K562 (cell line): ENCODE results near the gene RIMS3. TPM values are rescaled to one million over a fixed set of nuclear protein-coding genes. Genes with fewer than 3 reads are reported as not detected.

Experiments
- ATF7 ChIP-seq: fragments of 450-650 bp; IDR thresholded peaks from 2 replicates; pipeline ENCODE4 v1.7.1; 2014; ENCODE audit warnings: mild to moderate bottlenecking, moderate library complexity
- ESRRB ChIP-seq: fragments of 250-450 bp; sonication (Bioruptor Pico); IDR thresholded peaks from 2 replicates; pipeline ENCODE4 v1.5.0; 2020; ENCODE audit warnings: mild to moderate bottlenecking, moderate library complexity, borderline replicate concordance
- HDAC2 ChIP-seq: fragments of 450-650 bp; IDR thresholded peaks from 2 replicates; pipeline ENCODE4 v1.6.1; 2016; ENCODE audit warnings: mild to moderate bottlenecking
- JUND ChIP-seq, 2 experiments: IDR thresholded peaks; 2 replicates in 1 of 2; 3 replicates in 1 of 2; pipeline ENCODE4 v1.6.1; 2011; ENCODE audit warnings: borderline replicate concordance in 2 of 2, low read depth in 2 of 2, low read length in 2 of 2, improper control_type of control experiment in 1 of 2, missing biosample characterization in 1 of 2, missing genetic modification characterization in 1 of 2, missing genetic modification reagents in 1 of 2
- MAZ ChIP-seq, 2 experiments: fragments of 450-650 bp in 1 of 2; sonication (generic) in 1 of 2; formaldehyde crosslinking; IDR thresholded peaks in 1 of 2; conservative IDR thresholded peaks in 1 of 2; 2 replicates each; pipeline versions ENCODE4 v1.4.0 to v1.5.0; 2020; ENCODE audit warnings: mild to moderate bottlenecking in 1 of 2, missing genetic modification reagents in 1 of 2
- MNT ChIP-seq, 2 experiments: fragments of 450-650 bp; conservative IDR thresholded peaks; 2 replicates each; pipeline ENCODE4 v1.6.1; 2017; ENCODE audit warnings: mild to moderate bottlenecking in 2 of 2, moderate library complexity in 2 of 2
- PBX2 ChIP-seq, 2 experiments: IDR thresholded peaks in 1 of 2; conservative IDR thresholded peaks in 1 of 2; 2 replicates each; pipeline ENCODE4 v1.6.1; 2016; ENCODE audit warnings: low read depth in 2 of 2, mild to moderate bottlenecking in 1 of 2, missing compliant biosample characterization in 1 of 2, missing genetic modification characterization in 1 of 2, moderate library complexity in 1 of 2
- POLR2G ChIP-seq: fragments of 200-400 bp; formaldehyde crosslinking; IDR thresholded peaks from 2 replicates; pipeline ENCODE4 v1.6.1; 2017; ENCODE audit warnings: low read depth, mild to moderate bottlenecking, antibody characterized with exemption, low read length, moderate library complexity
- RREB1 ChIP-seq: fragments of 250-450 bp; sonication (Bioruptor Pico); IDR thresholded peaks from 2 replicates; pipeline ENCODE4 v1.4.0; 2020
- TAF7 ChIP-seq: fragments of 450-650 bp; IDR thresholded peaks from 2 replicates; pipeline ENCODE4 v1.6.1; 2016; ENCODE audit warnings: missing genetic modification characterization, missing compliant biosample characterization
- TEAD1 ChIP-seq, 2 experiments: fragments of 450-650 bp in 1 of 2; sonication (generic) in 1 of 2; formaldehyde crosslinking; IDR thresholded peaks; 2 replicates each; pipeline versions ENCODE4 v1.4.0 to v1.8.0; 2020 to 2022; ENCODE audit warnings: mild to moderate bottlenecking in 2 of 2, missing genetic modification reagents in 1 of 2
- polyA plus RNA-seq, 8 experiments: library from polyadenylated mRNA; depleted of rRNA in 4 of 8; stranded (reverse) in 5 of 8; unstranded in 3 of 8; fragments of >200 nt; fragmentation: Nextera tagmentation in 2 of 8; fragmentation: Illumina TruSeq in 1 of 8; extraction: Ambion mirVana in 2 of 8; extraction: Trizol in 1 of 8; gene quantifications; 2 replicates each; pipeline versions ENCODE4 v1.2.1 to v1.2.3, GENCODE V29; 2011 to 2014; ENCODE audit warnings: inconsistent platforms in 1 of 8, missing spikeins in 1 of 8
- total RNA-seq, 7 experiments: library from RNA; depleted of rRNA in 6 of 7; stranded (reverse); fragments of >200 nt in 6 of 7; fragmentation: Illumina TruSeq in 2 of 7; extraction: Trizol in 2 of 7; gene quantifications; 2 replicates each; pipeline versions ENCODE4 v1.2.1 to v1.2.3, GENCODE V29; 2011 to 2021; ENCODE audit warnings: low replicate concordance in 1 of 7
- TF ChIP-seq, protein P1 (sequence below): fragments of 200-800 bp; sonication (Bioruptor generic); IDR thresholded peaks from 2 replicates; pipeline ENCODE4 v1.6.1; 2017; ENCODE audit warnings: missing genetic modification characterization, missing compliant biosample characterization

Gene RIMS3
- total and polyA plus RNA-seq, 9 of the 15 experiments (the other 6 are each of a cell fraction or from before 2014, with no cell fraction given): 0.06 to 1.2 (median 0.59) TPM

GRCh38 chr1:40665335-40666171 lies at the start of gene RIMS3 (continued):
- no peak for TF ChIP-seq PBX2 (CRISPR knock-in tag; IDR thresholded peaks at IDR 0.05; ENCODE audit: low read depth)
- no peak for TF ChIP-seq PBX2 (tag; conservative IDR thresholded peaks at IDR 0.05; ENCODE audit: low read depth)
- peak; percentile 76; the same call in 1 of the 2 replicates for TF ChIP-seq HDAC2
- TF ChIP-seq TAF7: no peak
- 0 out of 2 replicates have a peak, but pooled peaks have one; percentile 32 for TF ChIP-seq ATF7
- TF ChIP-seq MAZ (CRISPR knock-in tag; conservative IDR thresholded peaks at IDR 0.05 in 1 of 2, IDR thresholded peaks at IDR 0.05 in 1 of 2): 0 out of 4 replicates have a peak, but pooled peaks of 1 of the 2 experiments have one; percentile 49
- TF ChIP-seq POLR2G: peak; percentile 64
- TF ChIP-seq MNT (conservative IDR thresholded peaks at IDR 0.05): peak; percentile 24 to 46; a peak in 3 of 4 replicates
- no peak for TF ChIP-seq ESRRB (CRISPR knock-in tag)
- TF ChIP-seq TEAD1 (CRISPR knock-in tag; IDR thresholded peaks at IDR 0.05): peak in 1 of 2 experiments; percentile 25; a peak in 1 of 4 replicates
- TF ChIP-seq RREB1 (CRISPR knock-in tag): peak; percentile 26; the same call in 1 of the 2 replicates
- TF ChIP-seq, protein P1, sequence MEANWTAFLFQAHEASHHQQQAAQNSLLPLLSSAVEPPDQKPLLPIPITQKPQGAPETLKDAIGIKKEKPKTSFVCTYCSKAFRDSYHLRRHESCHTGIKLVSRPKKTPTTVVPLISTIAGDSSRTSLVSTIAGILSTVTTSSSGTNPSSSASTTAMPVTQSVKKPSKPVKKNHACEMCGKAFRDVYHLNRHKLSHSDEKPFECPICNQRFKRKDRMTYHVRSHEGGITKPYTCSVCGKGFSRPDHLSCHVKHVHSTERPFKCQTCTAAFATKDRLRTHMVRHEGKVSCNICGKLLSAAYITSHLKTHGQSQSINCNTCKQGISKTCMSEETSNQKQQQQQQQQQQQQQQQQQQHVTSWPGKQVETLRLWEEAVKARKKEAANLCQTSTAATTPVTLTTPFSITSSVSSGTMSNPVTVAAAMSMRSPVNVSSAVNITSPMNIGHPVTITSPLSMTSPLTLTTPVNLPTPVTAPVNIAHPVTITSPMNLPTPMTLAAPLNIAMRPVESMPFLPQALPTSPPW (CRISPR knock-in tag): peak; percentile 68; the same call in 1 of the 2 replicates
- TF ChIP-seq JUND (IDR thresholded peaks at IDR 0.05; ENCODE audit: borderline replicate concordance, low read depth, low read length): peak; percentile 37; the same call in 1 of the 2 replicates
- TF ChIP-seq JUND (tag; IDR thresholded peaks at IDR 0.05; ENCODE audit: borderline replicate concordance, low read depth, low read length): 0 out of 3 replicates have a peak, but pooled peaks have one; percentile 18
